Keratinocyte (primary cell): Measurements from ENCODE around the gene EIF2D. TPM values are rescaled to one million over a fixed set of nuclear protein-coding genes. Genes with fewer than 3 reads are reported as not detected.
"Not testable (repeated sequence)": the region's sequence is repeated elsewhere in the genome, so short reads cannot be mapped to it uniquely, and the experiment has no call there.

Experiments used
- DNase-seq: peaks from one replicate; pipeline ENCODE4 v3.0.0-alpha.2; 2011; ENCODE audit warnings: low read depth, missing footprints, low spot score
- FAIRE-seq: peaks from 2 replicates; lab custom pipeline; 2011; peaks lifted over from hg19 to GRCh38; lab: Jason Lieb, UNC
- H2AFZ ChIP-seq: 2 replicates; pipeline ENCODE4 v1.6.0; 2012; ENCODE audit warnings: low read length, control low read depth, inconsistent platforms; ENCODE audit not compliant: control insufficient read depth
- H3K27ac ChIP-seq: 2 replicates; pipeline ENCODE4 v1.5.1; 2011; ENCODE audit warnings: low read length; ENCODE audit not compliant: control insufficient read depth, insufficient read depth
- H3K27me3 ChIP-seq: 3 replicates; pipeline ENCODE4 v1.6.0; 2011; ENCODE audit warnings: low read length; ENCODE audit not compliant: control insufficient read depth, insufficient read depth; ENCODE audit errors: extremely low read depth
- H3K36me3 ChIP-seq, 2 experiments: 2 replicates in 1 of 2; 3 replicates in 1 of 2; pipeline ENCODE4 v1.5.1; 2011; ENCODE audit warnings: low read length in 2 of 2, mild to moderate bottlenecking in 1 of 2; ENCODE audit not compliant: control insufficient read depth in 2 of 2, insufficient read depth in 2 of 2; ENCODE audit errors: extremely low read depth in 1 of 2
- H3K4me1 ChIP-seq: 3 replicates; pipeline ENCODE4 v1.5.1; 2011; ENCODE audit warnings: low read length; ENCODE audit not compliant: control insufficient read depth, insufficient read depth; ENCODE audit errors: extremely low read depth
- H3K4me2 ChIP-seq: 3 replicates; pipeline ENCODE4 v1.6.0; 2011; ENCODE audit warnings: low read depth, low read length; ENCODE audit not compliant: control insufficient read depth, insufficient read depth; ENCODE audit errors: extremely low read depth
- H3K4me3 ChIP-seq, 3 experiments: fragments of 200-600 bp in 1 of 3; sonication (generic) in 1 of 3; 2 replicates in 2 of 3; 3 replicates in 1 of 3; pipeline ENCODE4 v1.5.1; 2011 to 2016; ENCODE audit warnings: low read length in 3 of 3, mild to moderate bottlenecking in 3 of 3, control low read depth in 2 of 3, inconsistent platforms in 1 of 3, low read depth in 1 of 3, mixed read lengths in 1 of 3, mixed run types in 1 of 3, moderate library complexity in 1 of 3; ENCODE audit not compliant: control insufficient read depth in 2 of 3, insufficient read depth in 2 of 3; ENCODE audit errors: extremely low read depth in 1 of 3
- H3K79me2 ChIP-seq: 2 replicates; pipeline ENCODE4 v1.6.0; 2012; ENCODE audit warnings: low read length; ENCODE audit not compliant: control insufficient read depth, insufficient read depth
- H3K9ac ChIP-seq: 3 replicates; pipeline ENCODE4 v1.6.0; 2011; ENCODE audit warnings: low read length; ENCODE audit not compliant: control insufficient read depth, insufficient read depth; ENCODE audit errors: extremely low read depth
- H3K9me1 ChIP-seq: 3 replicates; pipeline ENCODE4 v1.6.0; 2011; ENCODE audit warnings: low read length; ENCODE audit not compliant: control insufficient read depth, insufficient read depth; ENCODE audit errors: extremely low read depth
- H3K9me3 ChIP-seq: 2 replicates; pipeline ENCODE4 v1.5.1; 2012; ENCODE audit warnings: low read depth, low read length; ENCODE audit not compliant: control insufficient read depth
- H4K20me1 ChIP-seq: 3 replicates; pipeline ENCODE4 v1.6.0; 2011; ENCODE audit warnings: low read length; ENCODE audit not compliant: control insufficient read depth, insufficient read depth; ENCODE audit errors: extremely low read depth
- CTCF ChIP-seq, 3 experiments: IDR thresholded peaks in 1 of 3; conservative IDR thresholded peaks in 1 of 3; optimal IDR thresholded peaks in 1 of 3; 2 replicates in 2 of 3; 3 replicates in 1 of 3; pipeline versions ENCODE3 to v1.5.1; 2011; ENCODE audit warnings: low read length in 3 of 3, mild to moderate bottlenecking in 3 of 3, moderate library complexity in 2 of 3, control low read depth in 1 of 3, inconsistent platforms in 1 of 3; ENCODE audit not compliant: insufficient read depth in 2 of 3; ENCODE audit errors: extremely low read depth in 1 of 3
- EZH2 ChIP-seq: IDR thresholded peaks from one replicate; pipeline ENCODE4 v1.6.1; 2012; ENCODE audit warnings: inconsistent platforms, mild to moderate bottlenecking, low read length, moderate library complexity
- dilution Hi-C: fragments of 300-500 bp; cut with MboI; formaldehyde crosslinking; loops from one replicate; pipeline ENCODE4 v1.7.0; 2020; ENCODE audit warnings: low sequenced_read_pairs; ENCODE audit not compliant: extremely low pct_ligation_motif_present
- polyA plus RNA-seq, 5 experiments: library from polyadenylated mRNA; depleted of rRNA in 3 of 5; stranded (reverse) in 3 of 5; stranded (forward) in 1 of 5; unstranded in 1 of 5; fragments of >200 nt; gene quantifications; 1 replicate in 1 of 5; 2 replicates in 3 of 5; 3 replicates in 1 of 5; pipeline versions ENCODE4 v1.2.1 to v1.2.3, GENCODE V29; 2011 to 2012; ENCODE audit warnings: missing spikeins in 2 of 5, low read depth in 1 of 5, low replicate concordance in 1 of 5

EIF2D gene
- polyA plus RNA-seq, 1 donor (not counting 4 experiments of a cell fraction or from before 2014, with no cell fraction given) = 60.6 TPM

- Histone ChIP-seq H3K4me3 (no peak overlapping the region), H3K4me2 (no peak overlapping the region), H3K9me1 (no peaks in the 10 kb centered on the region), H2AFZ (no peak overlapping the region), H3K27me3 (no peaks in the 10 kb centered on the region), H3K9ac (no peak overlapping the region), H3K27ac (no peak overlapping the region), H4K20me1 (no peaks in the 10 kb centered on the region), H3K9me3 (no peaks in the 10 kb centered on the region), H3K36me3 (no peaks in the 10 kb centered on the region), H3K79me2 (no peaks in the 10 kb centered on the region), H3K4me1 (peaks cover 20% of the 10 kb centered on the region)
- TF ChIP-seq EZH2 (no peak), CTCF (optimal IDR thresholded peaks at IDR 0.05 in 1 of 3, IDR thresholded peaks at IDR 0.05 in 1 of 3, conservative IDR thresholded peaks at IDR 0.05 in 1 of 3; ENCODE audit: extremely low read depth in 1 of 3, insufficient read depth in 2 of 3, low read length in 3 of 3) (no peak)
- FAIRE-seq (no peak), DNase-seq (no peak)
- dilution Hi-C loops = no loop called here
Measured at GRCh38 chr1:206582537-206582936, 29.7 kb downstream of the EIF2D start.

GRCh38 chr1:206581571-206581981 is 30.7 kb downstream of the EIF2D start:
- no peak overlapping the region for H2AFZ ChIP-seq
- H3K27me3 ChIP-seq = no peaks in the 10 kb centered on the region
- TF ChIP-seq EZH2 (no peak), CTCF (optimal IDR thresholded peaks at IDR 0.05 in 1 of 3, IDR thresholded peaks at IDR 0.05 in 1 of 3, conservative IDR thresholded peaks at IDR 0.05 in 1 of 3; ENCODE audit: extremely low read depth in 1 of 3, insufficient read depth in 2 of 3, low read length in 3 of 3) (no peak)
- DNase-seq (no peak), FAIRE-seq (no peak)
- H3K9ac ChIP-seq = no peak overlapping the region
- no peaks in the 10 kb centered on the region for H3K79me2 ChIP-seq
- H3K9me3 ChIP-seq = no peaks in the 10 kb centered on the region
- dilution Hi-C loops = no loop called here
- peaks cover 11% of the 10 kb centered on the region for H3K4me1 ChIP-seq
- no peak overlapping the region for H3K27ac ChIP-seq
- H3K36me3 ChIP-seq = no peaks in the 10 kb centered on the region
- H3K4me3 ChIP-seq = no peak overlapping the region
- no peaks in the 10 kb centered on the region for H3K9me1 ChIP-seq
- H3K4me2 ChIP-seq = no peak overlapping the region
- H4K20me1 ChIP-seq = no peaks in the 10 kb centered on the region

DNA sequence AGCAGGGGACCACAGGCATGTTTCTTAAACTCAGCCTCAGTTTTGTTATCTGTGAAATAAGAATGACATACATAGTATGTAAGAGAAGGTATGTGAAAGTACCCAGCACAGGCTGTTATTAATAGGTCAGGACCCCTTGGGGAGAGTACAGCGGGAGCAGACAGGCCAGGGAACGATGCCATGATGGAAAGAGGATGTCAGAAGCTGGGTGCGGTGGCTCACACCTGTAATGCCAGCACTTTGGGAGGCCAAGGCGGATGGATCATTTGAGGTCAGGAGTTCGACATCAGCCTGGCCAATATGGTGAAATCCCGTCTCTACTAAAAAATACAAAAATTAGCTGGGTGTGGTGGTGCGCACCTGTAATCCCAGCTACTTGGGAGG is 31.2 kb downstream of the EIF2D start:
- not testable (repeated sequence) for H3K27ac ChIP-seq

More for the DNA sequence above, 31.2 kb downstream of the EIF2D start:
- H3K36me3 ChIP-seq, H3K4me3 ChIP-seq, H3K9me3 ChIP-seq, FAIRE-seq, H3K27me3 ChIP-seq, H2AFZ ChIP-seq, DNase-seq, H3K9ac ChIP-seq, H3K4me2 ChIP-seq, dilution Hi-C loops, H3K4me1 ChIP-seq, H4K20me1 ChIP-seq, H3K79me2 ChIP-seq, H3K9me1 ChIP-seq: not testable (repeated sequence)
